ENCODE data around the gene CSRP1. TPM values are rescaled to one million over a fixed set of nuclear protein-coding genes. Genes with fewer than 3 reads are reported as not detected.
A peak's percentile ranks its signal among the peaks of the same experiment; 100 is the strongest.
"Not testable (repeated sequence)": the region's sequence is repeated elsewhere in the genome, so short reads cannot be mapped to it uniquely, and the experiment has no call there.

The CSRP1 gene
- polyA plus RNA-seq, 12 donors: 32.3 to 119 (median 37.6) TPM; not detected in 1

DNA sequence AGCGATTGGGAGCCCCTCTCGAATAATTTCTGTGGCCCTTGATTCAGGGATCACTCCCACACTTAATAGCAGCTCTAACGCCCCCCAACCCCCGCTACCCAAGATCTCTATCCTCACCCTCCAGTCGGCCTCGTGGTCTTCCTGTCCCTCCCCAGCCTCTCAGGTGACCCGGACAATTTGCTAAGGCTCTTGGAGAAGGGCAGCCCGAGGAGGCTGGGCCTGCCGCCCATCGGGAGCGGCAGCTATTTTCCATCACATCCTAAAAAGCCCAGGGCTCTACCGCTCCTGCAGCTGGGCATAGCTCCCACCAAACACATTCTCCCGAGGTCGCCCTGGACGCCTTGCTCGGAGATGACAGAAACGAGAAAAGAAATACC lies 25.9 kb downstream of the CSRP1 start:
- no peak for DNase-seq

DNA sequence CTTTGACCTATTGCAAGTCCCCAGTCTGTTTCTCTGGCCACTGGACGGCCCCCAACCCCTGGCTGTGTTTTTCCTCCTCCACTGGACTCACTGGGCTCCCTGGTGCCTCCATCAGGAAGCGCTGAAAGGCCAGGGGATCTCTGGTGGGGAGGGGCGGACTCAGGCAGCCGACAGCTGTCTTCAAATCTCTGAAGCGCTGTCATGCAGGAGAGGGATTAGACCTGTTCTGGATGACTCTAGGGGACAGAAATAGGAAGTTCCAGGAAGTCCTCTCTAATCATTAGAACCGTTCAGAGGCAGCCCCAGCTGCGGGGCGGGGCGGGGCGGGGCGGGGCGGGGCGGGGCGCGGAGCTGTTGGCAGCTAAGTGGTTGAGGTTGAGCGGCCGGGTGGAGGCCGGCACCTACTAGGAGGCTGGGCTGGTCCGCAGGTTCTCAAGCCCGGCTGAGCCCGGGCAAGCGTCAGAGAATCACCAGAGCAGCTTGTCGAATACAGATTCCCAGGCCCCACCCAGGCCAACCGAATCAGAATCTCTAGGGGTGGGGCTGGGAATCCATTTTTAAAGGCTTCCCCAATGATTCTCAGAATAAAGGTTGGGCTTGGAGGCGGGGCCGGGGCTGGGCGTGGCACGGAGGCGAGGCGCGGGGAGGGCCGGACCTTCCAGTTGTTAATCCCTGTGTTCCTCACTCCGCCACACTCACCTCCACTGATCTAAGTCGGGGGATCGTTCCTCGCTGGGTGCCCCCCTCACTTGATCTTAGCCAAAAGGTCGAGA lies 26.5 kb downstream of the CSRP1 start:
- no peak for DNase-seq

DNA sequence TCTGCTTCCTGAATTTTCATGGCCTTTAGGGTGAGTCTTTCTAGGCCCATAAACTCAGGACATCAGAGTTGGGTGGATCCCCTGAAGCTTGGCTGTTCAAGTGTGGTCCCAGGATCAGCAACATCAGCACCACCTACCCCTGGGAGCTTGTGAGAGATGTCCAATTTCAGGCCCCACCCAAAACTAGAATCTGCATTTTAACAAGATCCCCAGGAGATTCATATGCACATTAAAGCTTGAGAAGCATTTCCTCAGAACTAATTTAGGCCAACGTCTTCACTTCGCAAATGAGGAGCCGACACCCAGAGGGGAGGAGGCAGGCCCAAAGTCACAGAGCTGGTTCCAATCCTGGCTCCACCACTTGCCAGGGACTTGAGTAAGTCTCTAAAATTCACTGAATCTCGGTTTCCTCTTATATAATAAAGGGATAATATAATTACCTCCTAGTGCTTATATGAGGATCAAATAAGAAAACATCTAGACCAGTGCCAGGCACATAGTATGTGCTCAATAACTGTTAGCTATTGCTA lies 27.7 kb downstream of the CSRP1 start:
- DNase-seq: no peak

- not testable (repeated sequence) for DNase-seq
These were observed 28.3 kb downstream of the CSRP1 start for GRCh38 chr1:201478666-201479065.

DNA sequence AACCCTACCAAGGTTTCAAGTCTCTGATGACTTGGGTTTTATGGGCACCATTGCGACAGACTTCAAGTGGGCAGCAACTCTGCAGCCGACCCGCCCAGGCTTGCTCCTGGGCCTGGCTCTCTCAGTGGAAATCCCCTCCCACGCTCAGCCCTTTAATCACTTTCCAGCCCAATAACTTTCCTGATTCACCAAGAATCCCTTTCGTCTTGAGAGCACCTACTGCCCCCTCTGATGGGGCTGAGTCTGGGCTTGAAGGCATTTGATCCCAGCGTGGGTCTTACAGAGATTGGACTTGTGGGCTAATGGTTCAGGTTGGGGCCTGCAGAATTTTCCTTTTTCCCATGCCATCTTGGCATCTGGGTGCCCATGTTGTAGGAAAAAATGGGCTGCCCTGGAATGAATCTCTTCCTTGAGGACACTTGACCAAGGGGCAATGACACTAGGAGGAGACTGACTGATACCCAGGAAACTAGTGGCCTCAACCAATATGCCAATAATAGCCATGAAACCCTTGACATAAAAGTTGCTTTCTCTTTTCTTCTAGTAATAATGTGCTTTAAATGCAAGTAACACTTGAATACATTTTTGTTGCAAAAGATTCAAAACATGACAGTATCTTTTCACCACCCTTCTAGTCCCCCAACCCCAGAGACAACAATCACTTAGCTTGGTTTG lies 30.1 kb downstream of the CSRP1 start:
- DNase-seq: no peak

GRCh38 chr1:201475915-201476669 lies 30.8 kb downstream of the CSRP1 start:
- DNase-seq: no peak

DNA sequence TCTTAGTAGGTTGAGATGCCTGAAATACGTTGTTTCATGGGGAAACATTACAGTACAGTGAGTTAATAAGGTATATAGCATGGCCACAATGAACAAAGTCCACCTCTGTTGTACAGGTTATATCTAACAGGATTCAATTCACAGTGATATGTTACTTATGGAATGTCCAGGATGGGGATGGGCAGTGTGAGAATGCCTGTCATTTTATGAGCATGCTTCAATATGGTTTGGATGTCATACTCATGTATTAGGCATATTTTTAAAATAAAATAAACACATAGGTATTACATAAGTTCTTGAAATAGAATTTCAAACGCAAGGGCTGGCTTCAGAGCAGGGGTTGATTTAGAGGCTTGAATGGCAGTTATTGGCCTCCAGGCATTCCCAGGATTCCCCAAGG lies 31.8 kb downstream of the CSRP1 start:
- no peak for DNase-seq

GRCh38 chr1:201473296-201473695 lies 33.6 kb downstream of the CSRP1 start:
- DNase-seq: no peak

DNA sequence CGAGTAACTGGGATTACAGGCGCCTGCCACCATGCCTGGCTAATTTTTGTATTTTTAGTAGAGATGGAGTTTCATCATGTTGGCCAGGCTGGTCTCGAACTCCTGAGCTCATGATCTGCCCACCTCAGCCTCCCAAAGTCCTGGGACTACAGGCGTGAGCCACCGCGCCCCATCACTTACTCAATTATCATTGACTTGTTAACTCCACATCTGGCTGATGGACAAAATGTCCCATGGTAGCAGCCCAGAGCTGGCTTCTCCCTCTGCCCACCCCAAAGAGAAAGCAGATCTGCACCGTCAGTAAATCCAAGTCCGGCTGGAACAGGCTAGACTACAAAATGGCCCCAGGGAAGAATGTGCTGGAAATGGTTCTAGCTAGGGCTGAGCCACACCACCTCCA lies 34.6 kb downstream of the CSRP1 start:
- not testable (repeated sequence) for DNase-seq

DNA sequence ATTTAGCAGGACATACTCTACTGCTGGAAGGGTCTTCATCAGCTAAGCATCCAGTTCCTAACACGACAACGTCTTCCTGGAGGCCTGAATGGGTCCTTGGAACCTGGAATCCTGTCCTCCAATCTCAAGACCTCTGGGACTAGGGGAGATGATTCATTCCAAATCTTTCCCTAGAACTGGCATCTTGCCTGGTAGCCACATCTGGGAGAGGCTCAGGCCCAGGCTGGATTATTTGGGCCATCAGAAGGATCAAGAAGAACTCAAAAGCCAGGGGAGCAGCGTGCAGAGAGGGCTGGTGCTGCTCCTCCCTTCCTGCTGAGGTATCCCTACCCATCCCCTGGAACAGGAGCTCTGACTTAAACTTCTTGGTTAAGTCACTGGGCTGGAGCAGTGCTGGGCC lies 35.2 kb downstream of the CSRP1 start:
- DNase-seq: no peak

GRCh38 chr1:201470581-201470980 lies 36.3 kb downstream of the CSRP1 start:
- no peak for DNase-seq

GRCh38 chr1:201469645-201470074 lies 37.3 kb downstream of the CSRP1 start:
- DNase-seq: no peak

GRCh38 chr1:201468844-201469644 lies 37.9 kb downstream of the CSRP1 start, which contains the start of gene PHLDA3:
Gene PHLDA3 (minus strand): TSS chr1:201469188. CDS start chr1:201468786, 402 bp downstream.
- DNase-seq: peak; percentile 75

DNA sequence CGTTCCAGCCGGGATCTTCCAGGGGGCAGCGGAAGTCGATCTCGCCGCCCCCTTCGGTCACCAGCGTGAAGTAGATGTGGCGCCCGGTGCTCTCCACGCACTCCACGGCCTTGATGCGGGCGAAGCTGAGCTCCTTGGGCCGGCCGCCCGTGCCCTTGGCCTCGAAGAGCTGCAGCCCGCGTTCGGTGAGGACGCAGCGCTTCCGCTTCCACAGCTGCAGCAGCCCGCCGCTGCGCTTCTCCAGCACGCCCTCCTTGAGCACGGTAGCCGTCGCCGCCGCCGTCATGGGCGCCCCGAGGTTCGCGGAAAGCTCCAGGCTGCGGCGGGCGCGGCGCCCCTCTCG lies 38.5 kb downstream of the CSRP1 start:
- peak; percentile 38 for DNase-seq

- DNase-seq: no peak
These were observed 40.4 kb downstream of the CSRP1 start for GRCh38 chr1:201466492-201466891.

GRCh38 chr1:201465698-201466290 lies 41.1 kb downstream of the CSRP1 start:
- no peak for DNase-seq

DNA sequence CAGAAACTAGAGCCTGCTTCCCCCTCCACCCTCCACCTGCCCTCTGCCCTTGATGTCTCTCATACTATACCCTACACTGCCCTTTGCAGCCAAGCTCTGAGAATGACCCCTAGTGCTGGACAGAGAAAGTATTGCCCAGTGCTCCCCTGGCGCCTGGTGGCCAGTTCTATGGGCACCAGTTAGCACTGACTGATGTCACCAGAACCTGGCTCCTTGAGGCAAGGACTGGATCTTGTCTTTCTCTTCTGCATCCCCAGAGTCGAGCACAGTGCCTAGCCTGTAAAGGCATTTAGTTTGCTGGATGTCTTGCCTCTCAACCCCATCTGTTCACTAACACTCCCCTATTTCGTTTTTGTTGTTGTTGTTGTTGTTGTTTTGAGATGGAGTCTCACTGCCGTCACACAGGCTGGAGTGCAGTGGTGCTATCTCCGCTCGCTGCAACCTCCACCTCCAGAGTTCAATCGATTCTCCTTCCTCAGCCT lies 43.8 kb downstream of the CSRP1 start:
- no peak for DNase-seq

DNA sequence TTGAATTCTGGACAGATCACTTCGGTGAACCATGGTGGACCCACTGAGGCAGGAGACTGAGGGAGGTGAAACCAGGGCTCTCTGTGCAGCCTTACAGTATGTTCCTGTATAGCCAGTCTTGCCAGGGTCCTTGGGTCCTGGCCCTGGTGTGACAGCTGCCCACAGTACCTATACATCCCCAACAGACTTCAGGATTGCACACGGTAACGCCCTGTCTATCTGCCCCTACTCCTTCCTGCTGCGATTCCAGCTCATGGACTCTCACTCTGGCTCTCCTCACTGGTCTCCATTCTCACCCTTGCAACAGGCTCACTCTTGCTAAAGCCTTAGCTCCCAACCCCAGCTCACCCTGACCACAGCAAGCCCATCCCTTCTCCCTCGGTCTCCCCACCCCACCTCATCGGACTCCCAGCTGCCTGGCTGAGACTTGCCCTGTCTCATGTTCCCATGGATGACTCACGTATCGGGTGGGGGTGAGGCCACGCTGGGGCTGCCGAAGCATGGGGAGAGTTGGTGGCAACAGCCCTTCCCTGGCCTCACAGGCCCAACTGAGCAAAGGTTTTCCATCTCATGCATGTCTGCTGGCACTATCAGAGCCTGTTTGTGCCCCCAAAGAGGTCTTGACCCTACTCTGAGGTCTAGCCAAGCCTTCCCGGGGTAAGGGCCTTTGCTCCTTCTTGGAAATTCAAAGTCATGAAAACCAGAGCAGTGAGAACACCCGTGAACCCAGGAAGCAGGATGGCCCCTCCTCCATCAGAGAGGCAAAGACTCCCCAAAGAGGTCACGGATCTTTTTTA lies 45.1 kb downstream of the CSRP1 start:
- DNase-seq: peak; percentile 27

- no peak for DNase-seq
These were observed 45.9 kb downstream of the CSRP1 start for GRCh38 chr1:201460814-201461644.
